GM23248 (cell line): ENCODE results near the gene FNTB.

Source experiments
- EZH2 ChIP-seq: fragments of 200-600 bp; sonication (generic); IDR thresholded peaks from 2 replicates; pipeline ENCODE4 v1.6.1; 2018; ENCODE audit warnings: antibody characterized with exemption, mild to moderate bottlenecking; ENCODE audit not compliant: insufficient read depth, poor library complexity, severe bottlenecking
- EZH2phosphoT487 ChIP-seq: fragments of 200-600 bp; sonication (generic); IDR thresholded peaks from 2 replicates; pipeline ENCODE4 v1.6.1; 2018; ENCODE audit warnings: antibody characterized with exemption, moderate library complexity, mild to moderate bottlenecking, low read depth; ENCODE audit not compliant: insufficient read depth

GRCh38 chr14:65104791-65105190, 118.1 kb downstream of the FNTB start:
- TF ChIP-seq EZH2phosphoT487, result no peak
- no peak for TF ChIP-seq EZH2
